ENCODE results near the gene LRMDA.

LRMDA gene

GRCh38 chr10:75663947-75664664 lies 232.7 kb downstream of the LRMDA start:
- DNase-seq (ENCODE audit: low read depth, low spot score) = no peak

GRCh38 chr10:75664968-75665367 lies 233.5 kb downstream of the LRMDA start:
- no peak for DNase-seq (ENCODE audit: low read depth, low spot score)

DNA sequence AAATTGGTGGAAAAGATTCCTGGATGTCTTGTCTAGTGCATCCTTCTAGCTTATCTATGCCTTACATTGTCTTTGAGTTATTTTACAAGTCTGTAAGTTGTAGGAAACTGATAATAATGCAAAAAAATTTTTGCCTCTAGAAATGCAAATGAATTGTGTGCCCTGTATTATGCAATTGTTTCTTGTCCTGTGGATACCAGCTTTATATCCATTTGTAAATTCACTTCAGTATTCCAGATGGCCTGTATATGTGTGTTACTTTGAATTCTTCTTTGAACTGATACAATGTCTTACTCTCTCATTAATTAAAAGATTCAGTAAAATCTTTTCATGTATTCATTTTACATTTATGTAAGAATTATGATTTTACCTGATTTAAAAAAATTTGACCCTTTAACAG lies 234.3 kb downstream of the LRMDA start:
- DNase-seq (ENCODE audit: low read depth, low spot score) = no peak

GRCh38 chr10:75672111-75672671 lies 240.8 kb downstream of the LRMDA start:
- no peak for DNase-seq (ENCODE audit: low read depth, low spot score)

- no peak for DNase-seq (ENCODE audit: low read depth, low spot score)
These were observed 241.4 kb downstream of the LRMDA start for GRCh38 chr10:75672842-75673241.

GRCh38 chr10:75677541-75677940 lies 246.1 kb downstream of the LRMDA start:
- DNase-seq (ENCODE audit: low read depth, low spot score) = no peak

DNA sequence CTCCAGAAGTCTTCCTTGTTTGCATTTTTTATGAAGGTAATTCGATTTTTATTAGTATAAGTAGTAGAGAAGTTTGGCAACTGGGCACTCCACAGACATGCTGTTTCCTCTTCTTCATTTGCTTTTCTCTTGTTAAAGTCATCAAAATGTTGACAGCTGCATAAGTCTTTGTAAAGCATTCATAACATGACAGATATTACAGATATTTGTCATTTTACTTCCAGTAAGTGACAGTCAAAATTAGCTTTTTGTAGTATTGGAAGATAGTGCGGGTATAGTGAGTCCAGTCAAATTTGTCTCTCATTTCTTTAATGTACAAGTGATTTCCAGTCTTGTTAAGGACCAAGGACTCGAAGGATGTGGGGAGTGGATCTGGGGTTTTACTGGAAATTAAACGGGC lies 247.1 kb downstream of the LRMDA start:
- DNase-seq (ENCODE audit: low read depth, low spot score) = no peak

- DNase-seq (ENCODE audit: low read depth, low spot score) = no peak
These were observed 248.1 kb downstream of the LRMDA start for GRCh38 chr10:75679536-75679935.

DNA sequence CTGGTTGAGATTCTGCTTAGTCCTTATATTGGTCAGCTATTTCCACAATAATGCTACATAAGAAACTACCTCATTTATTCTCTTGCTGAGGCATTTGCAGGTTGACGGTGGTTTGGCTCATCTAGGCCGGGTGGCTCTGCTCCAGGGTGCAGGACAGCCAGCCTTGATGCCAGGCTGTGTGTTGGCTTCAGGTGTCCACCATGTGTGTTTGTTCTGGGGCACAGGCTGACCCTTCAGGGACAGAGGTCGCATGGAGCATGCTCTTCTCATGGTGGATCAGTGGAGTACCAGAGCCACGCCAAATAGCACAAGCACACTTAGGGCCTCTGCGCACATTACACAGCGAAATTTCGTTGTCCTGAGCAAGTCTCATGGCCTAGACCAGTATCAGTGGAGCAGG lies 249.9 kb downstream of the LRMDA start:
- DNase-seq (ENCODE audit: low read depth, low spot score) = no peak

DNA sequence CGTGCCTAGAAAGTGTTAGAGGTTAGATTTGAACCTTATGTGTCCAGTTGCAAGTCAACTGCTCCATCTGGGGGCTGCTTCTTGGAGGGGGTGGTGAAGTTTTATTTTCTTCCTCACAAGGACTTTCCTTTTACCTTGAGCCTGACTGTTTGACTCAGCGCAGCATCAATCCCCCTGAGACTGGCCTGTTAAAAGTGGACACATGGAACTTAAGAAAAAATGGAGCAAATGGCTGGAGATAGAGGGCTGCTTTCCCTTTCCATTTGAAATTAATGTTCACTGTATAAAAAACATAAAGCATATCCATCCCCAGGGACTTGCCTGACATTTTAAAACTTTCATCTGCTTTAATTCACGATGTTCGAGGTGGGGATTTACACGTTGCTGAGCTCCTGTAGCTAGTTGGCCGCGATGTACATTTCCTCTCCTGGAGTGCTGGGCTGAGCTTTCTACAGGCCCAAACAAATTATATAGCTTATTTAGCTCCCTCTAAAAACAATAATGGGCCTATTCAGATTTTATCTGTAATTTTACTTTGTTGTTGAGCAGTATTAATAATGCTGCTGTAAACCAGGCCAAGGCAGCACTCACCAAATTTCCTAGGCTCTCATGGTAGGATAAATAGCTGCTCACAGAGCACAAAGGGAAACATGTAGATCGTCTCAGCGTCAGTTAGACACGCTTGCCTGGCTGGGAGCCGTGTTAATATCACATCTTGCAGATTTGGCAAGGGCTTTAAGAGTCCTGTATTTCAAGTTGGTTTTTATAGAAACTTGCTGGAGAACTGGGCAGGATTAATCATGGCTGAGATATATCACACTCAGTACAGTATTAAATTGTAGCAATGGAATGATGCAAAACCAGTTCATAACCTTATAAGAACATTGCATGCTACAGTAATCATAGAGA lies 251.5 kb downstream of the LRMDA start:
- DNase-seq (ENCODE audit: low read depth, low spot score) = no peak

DNA sequence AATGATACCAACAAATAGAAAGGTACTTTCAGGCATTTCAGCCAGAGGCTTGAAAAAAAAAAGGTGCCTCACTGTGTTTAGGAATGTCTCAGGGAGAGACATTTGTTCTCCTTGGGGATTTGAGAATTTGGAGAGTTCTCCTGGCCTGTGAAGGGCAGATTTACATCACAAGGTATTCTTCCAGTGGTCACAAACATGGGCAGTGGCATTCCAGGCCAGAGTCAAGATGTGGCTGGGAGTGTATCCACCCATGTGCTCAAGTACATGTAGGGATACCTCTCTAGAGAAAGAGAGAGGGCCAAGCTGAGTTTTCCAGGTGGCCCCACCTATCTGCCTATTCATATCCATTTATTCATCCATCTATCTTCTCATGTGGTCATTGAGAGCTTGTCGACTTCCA lies 253.8 kb downstream of the LRMDA start:
- DNase-seq (ENCODE audit: low read depth, low spot score) = no peak

DNA sequence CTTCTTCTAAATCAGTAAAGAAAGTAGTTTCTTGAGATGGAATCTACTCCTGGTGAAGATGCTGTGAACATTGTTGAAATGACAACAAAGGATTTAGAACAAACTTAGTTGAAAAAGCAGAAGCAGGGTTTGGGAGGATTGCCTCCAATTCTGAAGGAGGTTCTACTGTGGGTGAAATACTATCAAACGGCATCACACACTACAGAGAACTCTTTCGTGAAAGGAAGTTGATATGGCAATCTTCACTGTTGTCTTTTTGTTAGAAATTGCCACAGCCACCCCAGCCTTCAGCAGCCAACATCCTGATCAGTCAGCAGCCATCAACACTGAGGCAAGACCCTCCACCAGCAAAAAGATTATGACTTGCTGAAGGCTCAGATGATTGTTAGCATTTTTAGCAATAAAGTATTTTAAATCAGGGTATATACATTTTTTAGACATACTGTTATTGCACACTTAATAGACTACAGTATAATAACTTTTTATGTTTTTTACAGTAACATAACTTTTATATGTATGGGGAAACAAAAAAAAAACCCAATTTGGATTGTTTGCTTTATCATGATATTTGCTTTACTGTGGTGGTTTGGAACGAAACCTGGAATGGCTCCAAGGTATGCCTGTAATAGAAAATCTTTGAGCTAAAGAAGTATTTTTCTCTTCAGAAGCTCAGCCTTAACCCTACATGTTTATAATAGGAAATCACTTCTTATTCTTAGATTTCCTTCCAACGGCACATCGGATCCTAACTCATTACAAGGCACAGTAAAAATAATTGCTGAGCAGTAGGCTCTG lies 257.3 kb downstream of the LRMDA start:
- DNase-seq (ENCODE audit: low read depth, low spot score) = no peak

- DNase-seq (ENCODE audit: low read depth, low spot score) = no peak
These were observed 262.1 kb downstream of the LRMDA start for GRCh38 chr10:75693489-75693888.

- DNase-seq (ENCODE audit: low read depth, low spot score) = no peak
These were observed 262.8 kb downstream of the LRMDA start for GRCh38 chr10:75694269-75694668.

- no peak for DNase-seq (ENCODE audit: low read depth, low spot score)
These were observed 263.4 kb downstream of the LRMDA start for GRCh38 chr10:75694790-75695189.

DNA sequence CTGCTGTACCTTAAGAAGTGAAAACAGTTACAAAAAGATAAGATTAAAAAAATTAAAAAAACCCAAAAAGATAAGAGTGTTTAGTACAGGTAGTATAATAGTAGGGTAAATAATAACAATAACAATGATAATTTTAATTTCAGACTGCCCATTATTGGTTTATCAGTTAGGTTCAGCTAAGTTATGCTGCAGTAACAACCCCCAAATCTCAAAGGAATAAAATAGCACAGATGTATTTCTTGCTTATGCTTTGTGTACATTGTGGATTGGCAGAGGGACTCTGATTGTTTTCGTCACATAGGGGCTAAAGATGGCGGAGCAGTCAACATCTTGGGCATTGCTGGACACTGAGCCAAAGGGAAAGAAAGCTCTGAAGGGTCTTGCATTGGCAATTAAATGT lies 264.6 kb downstream of the LRMDA start:
- no peak for DNase-seq (ENCODE audit: low read depth, low spot score)

- DNase-seq (ENCODE audit: low read depth, low spot score) = no peak
These were observed 265.1 kb downstream of the LRMDA start for GRCh38 chr10:75696536-75696935.

DNA sequence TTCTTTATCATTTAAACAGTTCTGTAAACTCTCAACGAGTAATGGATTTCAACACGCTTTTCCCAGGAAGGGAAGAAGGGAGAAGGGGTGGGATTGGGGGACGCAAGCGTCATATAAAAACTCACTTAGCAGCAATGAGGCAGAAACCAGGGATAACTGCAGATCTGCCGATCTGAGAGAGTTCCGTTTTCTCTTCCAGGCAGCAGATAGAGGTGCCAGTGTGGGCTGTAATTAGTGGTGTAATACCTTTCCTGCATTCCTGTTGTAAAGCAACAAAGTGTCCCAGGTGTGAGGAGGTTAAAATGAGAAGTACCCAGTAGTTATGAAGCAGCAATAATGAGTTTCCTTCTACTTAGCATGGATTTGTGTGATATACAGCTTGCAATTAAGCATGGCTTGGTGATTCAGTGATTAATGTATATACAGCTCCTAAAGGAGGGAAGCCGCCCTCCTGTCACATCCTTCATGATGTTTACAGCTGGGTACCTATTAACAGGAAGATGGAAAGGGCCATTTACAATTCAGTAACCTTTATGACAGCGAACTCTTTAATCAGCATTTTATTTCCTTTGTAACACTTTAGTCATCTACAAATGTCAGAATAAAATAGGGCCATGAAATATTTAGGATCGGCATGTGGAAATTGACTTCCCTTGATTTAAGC lies 271.9 kb downstream of the LRMDA start:
- no peak for DNase-seq (ENCODE audit: low read depth, low spot score)

- no peak for DNase-seq (ENCODE audit: low read depth, low spot score)
These were observed 274.0 kb downstream of the LRMDA start for GRCh38 chr10:75705426-75705825.

DNA sequence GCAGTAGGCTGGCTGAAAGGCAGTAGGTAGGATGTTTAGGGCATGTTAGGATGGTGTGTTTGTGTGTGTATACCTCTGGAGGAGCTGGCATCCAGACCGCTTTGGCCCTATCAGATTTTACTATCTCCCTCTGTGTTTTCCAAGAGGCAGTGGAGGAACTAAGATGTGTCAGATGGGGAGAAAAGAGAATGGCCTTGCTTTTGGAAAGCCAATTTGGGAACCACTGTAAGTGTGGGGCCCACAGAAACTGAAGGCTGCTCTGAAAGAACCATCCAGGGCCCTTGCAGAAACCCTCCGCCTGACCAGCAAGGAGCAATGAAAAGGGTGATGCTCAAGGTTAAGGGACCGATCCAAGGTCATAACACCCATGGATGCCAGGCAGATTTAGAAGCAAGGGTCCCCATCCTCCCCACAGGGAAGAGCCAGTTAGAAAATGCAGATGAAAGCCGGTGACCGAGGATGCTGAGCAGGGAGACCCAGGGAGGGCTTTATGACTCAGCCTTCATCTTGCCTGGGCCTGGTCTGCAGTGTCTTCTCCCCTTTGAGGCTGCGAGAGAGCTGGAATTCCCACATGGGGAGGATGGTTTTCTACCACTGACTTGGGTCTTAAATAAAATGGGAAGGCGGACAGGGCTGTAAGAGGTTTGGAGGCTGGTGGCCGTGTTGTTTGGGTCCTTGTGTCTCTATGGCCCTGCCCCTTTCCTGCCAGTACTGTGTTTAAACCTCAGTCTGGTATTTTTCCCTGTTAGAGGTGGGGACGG lies 275.8 kb downstream of the LRMDA start:
- DNase-seq (ENCODE audit: low read depth, low spot score) = no peak

- no peak for DNase-seq (ENCODE audit: low read depth, low spot score)
These were observed 276.6 kb downstream of the LRMDA start for GRCh38 chr10:75708060-75708459.

Measured in activated naive CD8-positive, alpha-beta T cell treated with anti-CD3 and anti-CD28 coated beads, Interleukin-2, amount 50 U/mL, for 16 hours (primary cell).